ENCODE data around the gene COL6A1.
"Not testable (repeated sequence)": the region's sequence is repeated elsewhere in the genome, so short reads cannot be mapped to it uniquely, and the experiment has no call there.

COL6A1 gene

GRCh38 chr21:45954921-45955320 lies 26.6 kb upstream of the COL6A1 start:
- TF ChIP-seq CTCF (IDR thresholded peaks at IDR 0.05; ENCODE audit: low read depth, low read length): no peak
- no peak for DNase-seq
- Histone ChIP-seq H3K27me3 (no peaks in the 10 kb centered on the region), H3K9me3 (no peaks in the 10 kb centered on the region; the same call in 1 of the 2 replicates), H3K4me1 (peaks cover 9% of the 10 kb centered on the region; the same call in 1 of the 2 replicates), H3K4me3 (ENCODE audit: low read depth, low read length) (no peak overlapping the region), H3K36me3 (no peaks in the 10 kb centered on the region)

GRCh38 chr21:45957551-45957950 lies 24.0 kb upstream of the COL6A1 start:
- Histone ChIP-seq H3K36me3 (no peaks in the 10 kb centered on the region), H3K4me1 (peaks cover 9% of the 10 kb centered on the region; the same call in 1 of the 2 replicates), H3K27me3 (no peaks in the 10 kb centered on the region), H3K4me3 (ENCODE audit: low read depth, low read length) (no peak overlapping the region), H3K9me3 (no peaks in the 10 kb centered on the region; the same call in 1 of the 2 replicates)
- no peak for DNase-seq
- TF ChIP-seq CTCF (IDR thresholded peaks at IDR 0.05; ENCODE audit: low read depth, low read length): no peak

- H3K4me3 ChIP-seq (ENCODE audit: low read depth, low read length): no peak overlapping the region
- no peaks in the 10 kb centered on the region; the same call in 1 of the 2 replicates for H3K9me3 ChIP-seq
- no peak for TF ChIP-seq CTCF (IDR thresholded peaks at IDR 0.05; ENCODE audit: low read depth, low read length)
- H3K27me3 ChIP-seq: no peaks in the 10 kb centered on the region
- no peaks in the 10 kb centered on the region for H3K36me3 ChIP-seq
- no peak for DNase-seq
- peaks cover 9% of the 10 kb centered on the region; the same call in 1 of the 2 replicates for H3K4me1 ChIP-seq
Observed at GRCh38 chr21:45957981-45958600, 23.5 kb upstream of the COL6A1 start.

- Histone ChIP-seq H3K4me3 (ENCODE audit: low read depth, low read length) (no peak overlapping the region), H3K36me3 (no peaks in the 10 kb centered on the region), H3K4me1 (0 out of 2 replicates have a peak, but pooled peaks cover 1% of the 10 kb centered on the region), H3K9me3 (no peaks in the 10 kb centered on the region; the same call in 1 of the 2 replicates), H3K27me3 (no peaks in the 10 kb centered on the region)
- TF ChIP-seq CTCF (IDR thresholded peaks at IDR 0.05; ENCODE audit: low read depth, low read length): no peak
- DNase-seq: no peak
Observed at GRCh38 chr21:45959182-45959581, 22.4 kb upstream of the COL6A1 start.

- Histone ChIP-seq H3K4me1 (no peaks in the 10 kb centered on the region), H3K9me3 (no peaks in the 10 kb centered on the region; the same call in 1 of the 2 replicates), H3K36me3 (no peaks in the 10 kb centered on the region), H3K4me3 (ENCODE audit: low read depth, low read length) (no peak overlapping the region), H3K27me3 (no peaks in the 10 kb centered on the region)
- DNase-seq: no peak
- no peak for TF ChIP-seq CTCF (IDR thresholded peaks at IDR 0.05; ENCODE audit: low read depth, low read length)
Observed at GRCh38 chr21:45959779-45960390, 21.7 kb upstream of the COL6A1 start.

DNA sequence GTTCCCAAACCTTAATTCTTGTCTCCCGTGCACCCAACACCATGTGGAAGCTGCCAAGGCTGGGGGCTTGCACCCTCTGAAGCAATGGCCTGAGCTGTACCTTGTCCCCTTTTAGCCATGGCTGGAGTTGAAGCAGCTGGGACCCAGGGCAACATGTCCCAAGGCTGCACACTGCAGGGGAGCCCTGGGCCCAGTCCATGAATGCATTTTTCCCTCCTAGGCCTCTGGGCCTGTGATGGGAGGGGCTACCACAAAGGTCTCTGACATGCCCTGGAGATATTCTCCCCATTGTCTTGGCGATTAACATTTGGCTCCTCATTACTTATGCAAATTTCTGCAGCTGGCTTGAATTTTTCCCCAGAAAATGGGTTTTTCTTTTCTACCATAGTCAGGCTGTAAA lies 20.2 kb upstream of the COL6A1 start:
- DNase-seq; H3K9me3 ChIP-seq; H3K36me3 ChIP-seq; H3K4me1 ChIP-seq; H3K27me3 ChIP-seq; H3K4me3 ChIP-seq (ENCODE audit: low read depth, low read length): not testable (repeated sequence)
